Loucy (cell line): ENCODE data around the gene MYO1F.

Source experiments
- H2AFZ ChIP-seq: fragments of 200-600 bp; sonication (generic); 2 replicates; pipeline ENCODE4 v1.6.0; 2016; ENCODE audit warnings: antibody characterized with exemption, mild to moderate bottlenecking, low read length, moderate library complexity
- H3F3A ChIP-seq: fragments of 200-600 bp; 2 replicates; pipeline ENCODE4 v1.6.0; 2016; ENCODE audit warnings: antibody characterized with exemption, low read depth, mild to moderate bottlenecking
- H3K27me3 ChIP-seq: fragments of 200-600 bp; sonication (generic); 2 replicates; pipeline ENCODE4 v1.6.1; 2014; ENCODE audit warnings: low read length, mild to moderate bottlenecking; ENCODE audit not compliant: insufficient read depth, poor library complexity, severe bottlenecking
- H3K36me3 ChIP-seq: fragments of 200-600 bp; sonication (generic); 2 replicates; pipeline ENCODE4 v1.6.1; 2016; ENCODE audit warnings: low read length; ENCODE audit not compliant: insufficient read depth
- H3K4me1 ChIP-seq: fragments of 200-600 bp; sonication (generic); 2 replicates; pipeline ENCODE4 v1.5.1; 2014; ENCODE audit warnings: low read length, mild to moderate bottlenecking; ENCODE audit not compliant: insufficient read depth, poor library complexity, severe bottlenecking
- H3K4me2 ChIP-seq: fragments of 200-600 bp; sonication (generic); 2 replicates; pipeline ENCODE4 v1.6.0; 2014; ENCODE audit warnings: antibody characterized with exemption, low read length, low read depth, mild to moderate bottlenecking; ENCODE audit not compliant: poor library complexity, severe bottlenecking
- H3K4me3 ChIP-seq: fragments of 200-600 bp; sonication (generic); 2 replicates; pipeline ENCODE4 v1.5.1; 2014; ENCODE audit warnings: low read length, mild to moderate bottlenecking, mixed read lengths; ENCODE audit not compliant: poor library complexity, severe bottlenecking
- H3K79me2 ChIP-seq: fragments of 200-600 bp; sonication (generic); 2 replicates; pipeline ENCODE4 v1.6.1; 2014; ENCODE audit warnings: low read length; ENCODE audit not compliant: insufficient read depth
- H3K9ac ChIP-seq: fragments of 200-600 bp; sonication (generic); 2 replicates; pipeline ENCODE4 v1.6.0; 2014; ENCODE audit warnings: mild to moderate bottlenecking, low read depth, low read length, moderate library complexity; ENCODE audit not compliant: poor library complexity, severe bottlenecking
- H3K9me2 ChIP-seq: fragments of 200-600 bp; sonication (generic); replicated peaks from 2 replicates; pipeline ENCODE4 v1.6.1; 2016; ENCODE audit warnings: low read depth, low read length, mixed read lengths
- H3K9me3 ChIP-seq: fragments of 200-600 bp; sonication (generic); 2 replicates; pipeline ENCODE4 v1.6.1; 2014; ENCODE audit warnings: mild to moderate bottlenecking, antibody characterized with exemption, low read length, low read depth; ENCODE audit not compliant: insufficient read depth
- H4K20me1 ChIP-seq: fragments of 200-600 bp; sonication (generic); 2 replicates; pipeline ENCODE4 v1.6.0; 2014; ENCODE audit warnings: antibody characterized with exemption, low read length, mild to moderate bottlenecking; ENCODE audit not compliant: insufficient read depth, poor library complexity, severe bottlenecking
- EZH2phosphoT487 ChIP-seq: fragments of 200-600 bp; IDR thresholded peaks from 2 replicates; pipeline ENCODE4 v1.6.1; 2018; ENCODE audit warnings: antibody characterized with exemption, mild to moderate bottlenecking, moderate library complexity, borderline replicate concordance
- TF ChIP-seq, protein P1 (sequence below): fragments of 200-600 bp; sonication (generic); conservative IDR thresholded peaks from 2 replicates; pipeline ENCODE4 v1.5.1; 2014; ENCODE audit warnings: mild to moderate bottlenecking, antibody characterized with exemption, low read length

Gene MYO1F

DNA sequence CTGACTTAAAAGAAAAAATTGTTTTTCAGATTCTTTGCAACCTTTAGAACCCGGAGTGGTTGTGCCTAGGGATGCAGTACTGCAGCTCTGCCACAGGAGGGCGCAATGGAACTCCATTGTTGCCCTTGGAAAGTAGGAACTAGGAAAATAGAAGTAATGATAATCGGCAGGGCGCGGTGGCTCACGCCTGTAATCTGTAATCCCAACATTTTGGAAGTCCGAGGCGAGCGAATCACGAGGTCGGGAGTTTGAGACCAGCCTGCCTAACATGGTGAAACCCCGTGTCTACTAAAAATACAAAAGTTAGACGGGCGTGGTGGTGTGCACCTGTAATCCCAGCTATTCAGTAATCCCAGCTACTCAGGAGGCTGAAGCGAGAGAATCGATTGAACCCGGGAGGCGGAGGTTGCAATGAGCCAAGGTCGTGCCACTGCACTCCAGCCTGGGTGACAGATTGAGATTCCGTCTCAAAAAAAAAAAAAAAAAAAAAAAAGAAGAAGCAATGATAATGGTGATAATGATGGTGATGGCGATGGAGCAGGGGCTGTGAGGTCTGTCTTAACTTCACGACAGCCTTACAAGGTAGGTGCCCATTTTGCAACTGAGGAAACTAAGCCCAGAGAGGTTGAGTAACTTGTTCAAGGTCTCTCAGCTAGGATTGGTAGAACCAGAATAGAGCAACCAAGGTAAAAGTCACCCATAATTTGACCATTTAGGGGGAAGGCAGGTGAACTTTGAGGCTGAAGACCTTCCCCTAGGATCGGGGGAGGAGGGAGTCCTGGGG lies 38.8 kb upstream of the MYO1F start:
- H2AFZ ChIP-seq, result peak overlapping the region; percentile 51
- peaks cover 12% of the 10 kb centered on the region for H3K4me1 ChIP-seq
- H3K9me2 ChIP-seq, result no peaks in the 10 kb centered on the region
- no peak overlapping the region for H3K4me2 ChIP-seq
- H3K9me3 ChIP-seq, result no peaks in the 10 kb centered on the region
- no peaks in the 10 kb centered on the region for H3K36me3 ChIP-seq
- H3K9ac ChIP-seq, result no peak overlapping the region
- H4K20me1 ChIP-seq, result no peaks in the 10 kb centered on the region
- TF ChIP-seq, protein P1, sequence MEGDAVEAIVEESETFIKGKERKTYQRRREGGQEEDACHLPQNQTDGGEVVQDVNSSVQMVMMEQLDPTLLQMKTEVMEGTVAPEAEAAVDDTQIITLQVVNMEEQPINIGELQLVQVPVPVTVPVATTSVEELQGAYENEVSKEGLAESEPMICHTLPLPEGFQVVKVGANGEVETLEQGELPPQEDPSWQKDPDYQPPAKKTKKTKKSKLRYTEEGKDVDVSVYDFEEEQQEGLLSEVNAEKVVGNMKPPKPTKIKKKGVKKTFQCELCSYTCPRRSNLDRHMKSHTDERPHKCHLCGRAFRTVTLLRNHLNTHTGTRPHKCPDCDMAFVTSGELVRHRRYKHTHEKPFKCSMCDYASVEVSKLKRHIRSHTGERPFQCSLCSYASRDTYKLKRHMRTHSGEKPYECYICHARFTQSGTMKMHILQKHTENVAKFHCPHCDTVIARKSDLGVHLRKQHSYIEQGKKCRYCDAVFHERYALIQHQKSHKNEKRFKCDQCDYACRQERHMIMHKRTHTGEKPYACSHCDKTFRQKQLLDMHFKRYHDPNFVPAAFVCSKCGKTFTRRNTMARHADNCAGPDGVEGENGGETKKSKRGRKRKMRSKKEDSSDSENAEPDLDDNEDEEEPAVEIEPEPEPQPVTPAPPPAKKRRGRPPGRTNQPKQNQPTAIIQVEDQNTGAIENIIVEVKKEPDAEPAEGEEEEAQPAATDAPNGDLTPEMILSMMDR, result peak; percentile 94
- no peak for TF ChIP-seq EZH2phosphoT487
- no peak overlapping the region for H3K4me3 ChIP-seq
- H3K79me2 ChIP-seq, result no peaks in the 10 kb centered on the region
- no peaks in the 10 kb centered on the region for H3K27me3 ChIP-seq
- H3F3A ChIP-seq, result 0 out of 2 replicates have a peak, but pooled peaks cover 2% of the 10 kb centered on the region

DNA sequence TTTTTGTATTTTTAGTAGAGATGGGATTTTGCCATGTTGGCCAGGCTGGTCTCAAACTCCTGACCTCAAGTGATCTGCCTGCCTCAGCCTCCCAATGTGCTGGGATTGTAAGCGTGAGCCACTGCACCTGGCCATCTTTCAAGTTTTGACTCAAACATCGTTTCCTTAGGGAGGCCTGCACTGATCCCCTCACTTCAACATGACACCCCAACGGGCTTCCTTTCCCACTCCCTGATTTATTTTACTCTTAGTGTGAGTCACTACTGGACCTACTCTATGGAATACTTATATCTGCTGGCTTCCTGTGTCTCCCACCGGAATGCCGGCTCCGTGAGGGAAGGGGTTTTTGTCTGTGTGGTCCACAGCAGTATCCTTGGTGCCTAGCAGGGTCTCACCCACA lies 37.8 kb upstream of the MYO1F start:
- Histone ChIP-seq H3K9me2 (no peaks in the 10 kb centered on the region), H3K9me3 (no peaks in the 10 kb centered on the region), H3K9ac (no peak overlapping the region), H2AFZ (no peak overlapping the region), H3K36me3 (no peaks in the 10 kb centered on the region), H3F3A (0 out of 2 replicates have a peak, but pooled peaks cover 2% of the 10 kb centered on the region), H3K4me3 (no peak overlapping the region), H3K4me1 (peaks cover 12% of the 10 kb centered on the region), H4K20me1 (no peaks in the 10 kb centered on the region), H3K27me3 (no peaks in the 10 kb centered on the region), H3K79me2 (peaks cover 5% of the 10 kb centered on the region), H3K4me2 (no peak overlapping the region)
- no peak for TF ChIP-seq EZH2phosphoT487
- TF ChIP-seq, protein P1, result no peak

DNA sequence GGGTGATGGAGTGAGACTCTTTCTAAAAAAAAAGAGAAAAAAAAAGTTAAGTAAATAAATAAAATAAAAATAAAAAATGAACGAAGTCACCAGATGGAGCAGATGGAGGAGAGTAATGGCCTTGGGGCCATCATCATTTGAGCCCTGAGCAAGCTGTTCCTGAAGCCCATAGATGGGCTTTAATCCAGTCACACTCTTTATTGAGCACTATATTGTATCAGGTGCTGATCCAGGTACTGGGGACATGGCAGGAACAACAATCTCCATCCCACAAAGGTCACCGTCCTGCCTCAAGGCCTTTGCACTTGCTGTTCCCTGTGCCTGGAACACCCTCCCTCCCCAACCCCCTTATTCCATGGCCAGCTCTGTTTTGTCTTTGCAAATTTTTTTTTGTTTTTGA lies 37.2 kb upstream of the MYO1F start:
- 0 out of 2 replicates have a peak, but pooled peaks cover 2% of the 10 kb centered on the region for H3F3A ChIP-seq
- H3K9ac ChIP-seq, result no peak overlapping the region
- TF ChIP-seq, protein P1, result no peak
- no peak for TF ChIP-seq EZH2phosphoT487
- no peaks in the 10 kb centered on the region for H3K27me3 ChIP-seq
- H2AFZ ChIP-seq, result no peak overlapping the region
- H4K20me1 ChIP-seq, result no peaks in the 10 kb centered on the region
- H3K9me2 ChIP-seq, result no peaks in the 10 kb centered on the region
- no peaks in the 10 kb centered on the region for H3K36me3 ChIP-seq
- no peaks in the 10 kb centered on the region for H3K9me3 ChIP-seq
- H3K4me1 ChIP-seq, result peaks cover 15% of the 10 kb centered on the region
- H3K4me2 ChIP-seq, result no peak overlapping the region
- no peak overlapping the region for H3K4me3 ChIP-seq
- peaks cover 11% of the 10 kb centered on the region for H3K79me2 ChIP-seq
